Hepatocyte (in vitro differentiated cells): ENCODE data around the gene EBI3. TPM values are rescaled to one million over a fixed set of nuclear protein-coding genes. Genes with fewer than 3 reads are reported as not detected.

Experiments used
- DNase-seq: peaks from one replicate; pipeline ENCODE4 v3.0.0-alpha.2; 2016; ENCODE audit warnings: low spot score
- H2AFZ ChIP-seq: fragments of 200-600 bp; sonication (generic); 2 replicates; pipeline ENCODE4 v1.6.0; 2016; ENCODE audit warnings: antibody characterized with exemption, mild to moderate bottlenecking
- H3K27ac ChIP-seq: fragments of 200-600 bp; sonication (generic); 2 replicates; pipeline ENCODE4 v1.5.1; 2016; ENCODE audit warnings: mild to moderate bottlenecking
- H3K27me3 ChIP-seq: fragments of 200-600 bp; sonication (generic); 2 replicates; pipeline ENCODE4 v1.6.1; 2016
- H3K36me3 ChIP-seq: fragments of 200-600 bp; sonication (generic); replicated peaks from 2 replicates; pipeline ENCODE4 v1.5.1; 2016; ENCODE audit warnings: low read depth; ENCODE audit not compliant: insufficient read depth
- H3K4me1 ChIP-seq: fragments of 200-600 bp; sonication (generic); 2 replicates; pipeline ENCODE4 v1.5.1; 2016; ENCODE audit warnings: mild to moderate bottlenecking, moderate library complexity; ENCODE audit not compliant: insufficient read depth
- H3K4me2 ChIP-seq: fragments of 200-600 bp; sonication (generic); 2 replicates; pipeline ENCODE4 v1.6.0; 2016
- H3K4me3 ChIP-seq: fragments of 200-600 bp; sonication (generic); 2 replicates; pipeline ENCODE4 v1.5.1; 2016; ENCODE audit warnings: mild to moderate bottlenecking
- H3K79me2 ChIP-seq: fragments of 200-600 bp; sonication (generic); 2 replicates; pipeline ENCODE4 v1.6.0; 2017; ENCODE audit warnings: mild to moderate bottlenecking
- H3K9me2 ChIP-seq: fragments of 200-600 bp; sonication (generic); replicated peaks from 2 replicates; pipeline ENCODE4 v1.6.0; 2017; ENCODE audit warnings: mild to moderate bottlenecking; ENCODE audit not compliant: insufficient read depth
- H3K9me3 ChIP-seq: fragments of 200-600 bp; sonication (generic); 2 replicates; pipeline ENCODE4 v1.5.1; 2016; ENCODE audit warnings: low read depth, mild to moderate bottlenecking
- H4K20me1 ChIP-seq: fragments of 200-600 bp; sonication (generic); 2 replicates; pipeline ENCODE4 v1.6.0; 2016; ENCODE audit warnings: mild to moderate bottlenecking; ENCODE audit not compliant: insufficient read depth, poor library complexity, severe bottlenecking
- CTCF ChIP-seq: fragments of 200-600 bp; sonication (generic); IDR thresholded peaks from 2 replicates; pipeline ENCODE4 v1.5.1; 2016; ENCODE audit warnings: antibody characterized with exemption, mild to moderate bottlenecking; ENCODE audit not compliant: poor library complexity
- EZH2 ChIP-seq: fragments of 200-600 bp; sonication (generic); IDR thresholded peaks from 2 replicates; pipeline ENCODE4 v1.6.1; 2016; ENCODE audit warnings: antibody characterized with exemption, mild to moderate bottlenecking, borderline replicate concordance
- EZH2phosphoT487 ChIP-seq: fragments of 200-600 bp; sonication (generic); IDR thresholded peaks from one replicate; pipeline ENCODE4 v1.6.1; 2018; ENCODE audit warnings: antibody characterized with exemption, mild to moderate bottlenecking, low read depth, moderate library complexity; ENCODE audit not compliant: unreplicated experiment, severe bottlenecking
- WGBS: methylation state at CpG from one replicate; pipeline ENCODE4 v1.1.6; 2016; ENCODE audit warnings: low lambda C conversion rate; ENCODE audit errors: missing lambda C conversion rate; 5-methylcytosine and 5-hydroxymethylcytosine counted together
- polyA plus RNA-seq: library from polyadenylated mRNA; unstranded; fragments of >200 nt; fragmentation: Nextera tagmentation; extraction: Ambion mirVana; gene quantifications from 2 replicates; pipeline ENCODE4 v1.2.1, GENCODE V29; 2016
- total RNA-seq: library from RNA; depleted of rRNA; stranded (reverse); fragments of >200 nt; gene quantifications from 2 replicates; pipeline ENCODE4 v1.2.3, GENCODE V29; 2014

EBI3 gene
- total and polyA plus RNA-seq, 2 experiments from 2014 or later, result 3.0 to 7.6 TPM

GRCh38 chr19:4183967-4184717, 45.2 kb upstream of the EBI3 start:
- Histone ChIP-seq H3K27me3 (no peaks in the 10 kb centered on the region), H2AFZ (no peak overlapping the region), H3K4me2 (no peak overlapping the region), H3K9me2 (no peaks in the 10 kb centered on the region), H3K4me1 (peaks cover 4% of the 10 kb centered on the region), H3K4me3 (no peak overlapping the region), H3K27ac (no peak overlapping the region), H4K20me1 (no peaks in the 10 kb centered on the region), H3K9me3 (no peaks in the 10 kb centered on the region), H3K36me3 (no peaks in the 10 kb centered on the region), H3K79me2 (peaks cover 19% of the 10 kb centered on the region)
- TF ChIP-seq CTCF (no peak), EZH2phosphoT487 (no peak), EZH2 (no peak)
- no peak for DNase-seq
- WGBS, result 70% methylated on average over 23 of the region's 23 CpGs

DNA sequence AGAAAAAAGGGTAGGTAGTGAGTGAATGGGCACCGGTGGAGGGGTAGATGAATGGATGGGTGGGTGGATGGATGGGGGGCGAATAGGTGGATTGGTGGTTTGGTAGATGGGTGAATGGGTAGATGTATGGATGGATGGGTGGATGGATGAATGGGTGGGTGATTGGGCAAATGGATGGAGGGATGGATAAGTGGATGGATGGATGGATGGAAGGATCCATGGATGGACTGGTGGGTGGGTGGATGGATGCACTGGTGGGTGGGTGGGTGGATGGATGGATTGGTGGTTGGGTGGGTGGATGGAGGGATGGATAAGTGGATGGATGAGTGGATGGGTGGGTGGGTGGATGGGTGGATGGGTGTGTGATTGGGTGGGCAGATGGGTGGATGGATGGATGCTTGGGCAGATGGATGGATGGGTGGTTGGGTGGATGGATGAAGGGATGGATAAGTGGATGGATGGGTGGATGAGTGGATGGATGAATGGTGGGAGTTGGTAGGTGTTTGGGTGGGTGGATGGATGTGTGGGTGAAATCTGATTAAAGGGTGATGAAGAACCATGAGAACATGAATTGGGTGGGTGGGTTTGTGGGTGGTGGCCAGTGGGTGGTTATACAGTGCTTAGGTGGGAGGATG, 44.5 kb upstream of the EBI3 start:
- 96% methylated on average over 2 of the region's 2 CpGs for WGBS
- Histone ChIP-seq H3K27ac (no peak overlapping the region), H3K9me2 (no peaks in the 10 kb centered on the region), H3K79me2 (peaks cover 19% of the 10 kb centered on the region), H3K27me3 (no peaks in the 10 kb centered on the region), H3K4me2 (no peak overlapping the region), H2AFZ (no peak overlapping the region), H3K4me3 (no peak overlapping the region), H3K36me3 (no peaks in the 10 kb centered on the region), H3K9me3 (no peaks in the 10 kb centered on the region), H3K4me1 (peaks cover 4% of the 10 kb centered on the region), H4K20me1 (no peaks in the 10 kb centered on the region)
- TF ChIP-seq CTCF (no peak), EZH2 (no peak), EZH2phosphoT487 (no peak)
- DNase-seq, result no peak

DNA sequence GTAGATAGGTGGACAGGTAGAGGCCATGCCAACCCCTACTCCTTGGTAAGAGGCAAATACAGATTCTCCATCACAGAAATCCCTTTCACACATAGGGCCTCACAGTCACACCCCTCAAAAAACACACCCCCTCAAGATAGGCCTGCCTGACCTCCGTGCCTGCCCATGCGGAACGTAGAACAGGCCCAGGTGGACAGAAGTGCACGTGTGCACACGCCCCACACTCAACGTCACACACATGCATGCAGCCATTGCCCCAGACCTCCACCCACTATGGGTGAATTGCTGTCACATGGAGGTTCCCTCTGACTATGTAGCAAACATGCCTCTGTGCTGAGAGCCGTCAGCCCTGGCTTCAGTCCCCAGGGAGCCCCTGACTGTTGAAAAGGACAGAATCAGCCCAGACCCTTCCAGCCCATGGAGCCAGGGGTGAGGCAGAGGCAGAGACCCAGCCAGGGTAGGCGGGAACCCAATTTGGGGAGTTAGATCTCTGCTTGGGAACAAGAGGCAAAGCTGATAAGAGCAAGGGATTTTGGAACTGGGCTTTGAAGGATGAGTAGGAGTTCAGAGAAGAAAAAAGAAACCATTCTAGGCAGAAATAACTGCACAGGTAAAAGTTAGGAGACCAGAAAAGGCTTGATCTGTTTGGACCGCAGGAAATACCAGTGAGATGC, 43.8 kb upstream of the EBI3 start:
- H3K4me3 ChIP-seq, result no peak overlapping the region
- peaks cover 4% of the 10 kb centered on the region for H3K4me1 ChIP-seq
- no peaks in the 10 kb centered on the region for H4K20me1 ChIP-seq
- no peak overlapping the region for H3K27ac ChIP-seq
- H2AFZ ChIP-seq, result no peak overlapping the region
- no peak overlapping the region for H3K4me2 ChIP-seq
- H3K27me3 ChIP-seq, result no peaks in the 10 kb centered on the region
- peaks cover 15% of the 10 kb centered on the region for H3K79me2 ChIP-seq
- WGBS, result 92% methylated on average over 9 of the region's 9 CpGs
- TF ChIP-seq EZH2phosphoT487, result no peak
- TF ChIP-seq EZH2, result no peak
- no peak for TF ChIP-seq CTCF
- DNase-seq, result no peak
- no peaks in the 10 kb centered on the region for H3K36me3 ChIP-seq
- H3K9me3 ChIP-seq, result no peaks in the 10 kb centered on the region
- H3K9me2 ChIP-seq, result no peaks in the 10 kb centered on the region
